ENCODE results near the gene HYKK. TPM values are rescaled to one million over a fixed set of nuclear protein-coding genes. Genes with fewer than 3 reads are reported as not detected.
A peak's percentile ranks its signal among the peaks of the same experiment; 100 is the strongest.

HYKK gene
- total and polyA plus RNA-seq, 2 of the 13 experiments (the other 11 are each of a cell fraction or from before 2014, with no cell fraction given): 3.5 to 5.4 TPM

GRCh38 chr15:78540141-78540870 is 32.9 kb downstream of the HYKK start, which contains the start of gene PSMA4 (continued):
- TF ChIP-seq ZFP36L1 (CRISPR knock-in tag; IDR thresholded peaks at IDR 0.05) (0 out of 2 replicates have a peak, but pooled peaks have one; percentile 64), ZNF205 (CRISPR knock-in tag; IDR thresholded peaks at IDR 0.05) (no peak), ZBTB25 (CRISPR knock-in tag; IDR thresholded peaks at IDR 0.05) (no peak; the same call in 1 of the 2 replicates), ZNF264 (CRISPR knock-in tag; IDR thresholded peaks at IDR 0.05) (peak; percentile 64), ZNF557 (CRISPR knock-in tag; IDR thresholded peaks at IDR 0.05) (no peak), SAP130 (CRISPR knock-in tag; IDR thresholded peaks at IDR 0.05; ENCODE audit: low read depth) (peak; percentile 79), SMAD9 (CRISPR knock-in tag; IDR thresholded peaks at IDR 0.05) (0 out of 2 replicates have a peak, but pooled peaks have one; percentile 48), MYNN (CRISPR knock-in tag; IDR thresholded peaks at IDR 0.05; ENCODE audit: low read depth) (no peak; the same call in 1 of the 2 replicates), ZNF18 (CRISPR knock-in tag; IDR thresholded peaks at IDR 0.05; ENCODE audit: insufficient replicate concordance) (peak; percentile 45)
- TF ChIP-seq, protein P1, sequence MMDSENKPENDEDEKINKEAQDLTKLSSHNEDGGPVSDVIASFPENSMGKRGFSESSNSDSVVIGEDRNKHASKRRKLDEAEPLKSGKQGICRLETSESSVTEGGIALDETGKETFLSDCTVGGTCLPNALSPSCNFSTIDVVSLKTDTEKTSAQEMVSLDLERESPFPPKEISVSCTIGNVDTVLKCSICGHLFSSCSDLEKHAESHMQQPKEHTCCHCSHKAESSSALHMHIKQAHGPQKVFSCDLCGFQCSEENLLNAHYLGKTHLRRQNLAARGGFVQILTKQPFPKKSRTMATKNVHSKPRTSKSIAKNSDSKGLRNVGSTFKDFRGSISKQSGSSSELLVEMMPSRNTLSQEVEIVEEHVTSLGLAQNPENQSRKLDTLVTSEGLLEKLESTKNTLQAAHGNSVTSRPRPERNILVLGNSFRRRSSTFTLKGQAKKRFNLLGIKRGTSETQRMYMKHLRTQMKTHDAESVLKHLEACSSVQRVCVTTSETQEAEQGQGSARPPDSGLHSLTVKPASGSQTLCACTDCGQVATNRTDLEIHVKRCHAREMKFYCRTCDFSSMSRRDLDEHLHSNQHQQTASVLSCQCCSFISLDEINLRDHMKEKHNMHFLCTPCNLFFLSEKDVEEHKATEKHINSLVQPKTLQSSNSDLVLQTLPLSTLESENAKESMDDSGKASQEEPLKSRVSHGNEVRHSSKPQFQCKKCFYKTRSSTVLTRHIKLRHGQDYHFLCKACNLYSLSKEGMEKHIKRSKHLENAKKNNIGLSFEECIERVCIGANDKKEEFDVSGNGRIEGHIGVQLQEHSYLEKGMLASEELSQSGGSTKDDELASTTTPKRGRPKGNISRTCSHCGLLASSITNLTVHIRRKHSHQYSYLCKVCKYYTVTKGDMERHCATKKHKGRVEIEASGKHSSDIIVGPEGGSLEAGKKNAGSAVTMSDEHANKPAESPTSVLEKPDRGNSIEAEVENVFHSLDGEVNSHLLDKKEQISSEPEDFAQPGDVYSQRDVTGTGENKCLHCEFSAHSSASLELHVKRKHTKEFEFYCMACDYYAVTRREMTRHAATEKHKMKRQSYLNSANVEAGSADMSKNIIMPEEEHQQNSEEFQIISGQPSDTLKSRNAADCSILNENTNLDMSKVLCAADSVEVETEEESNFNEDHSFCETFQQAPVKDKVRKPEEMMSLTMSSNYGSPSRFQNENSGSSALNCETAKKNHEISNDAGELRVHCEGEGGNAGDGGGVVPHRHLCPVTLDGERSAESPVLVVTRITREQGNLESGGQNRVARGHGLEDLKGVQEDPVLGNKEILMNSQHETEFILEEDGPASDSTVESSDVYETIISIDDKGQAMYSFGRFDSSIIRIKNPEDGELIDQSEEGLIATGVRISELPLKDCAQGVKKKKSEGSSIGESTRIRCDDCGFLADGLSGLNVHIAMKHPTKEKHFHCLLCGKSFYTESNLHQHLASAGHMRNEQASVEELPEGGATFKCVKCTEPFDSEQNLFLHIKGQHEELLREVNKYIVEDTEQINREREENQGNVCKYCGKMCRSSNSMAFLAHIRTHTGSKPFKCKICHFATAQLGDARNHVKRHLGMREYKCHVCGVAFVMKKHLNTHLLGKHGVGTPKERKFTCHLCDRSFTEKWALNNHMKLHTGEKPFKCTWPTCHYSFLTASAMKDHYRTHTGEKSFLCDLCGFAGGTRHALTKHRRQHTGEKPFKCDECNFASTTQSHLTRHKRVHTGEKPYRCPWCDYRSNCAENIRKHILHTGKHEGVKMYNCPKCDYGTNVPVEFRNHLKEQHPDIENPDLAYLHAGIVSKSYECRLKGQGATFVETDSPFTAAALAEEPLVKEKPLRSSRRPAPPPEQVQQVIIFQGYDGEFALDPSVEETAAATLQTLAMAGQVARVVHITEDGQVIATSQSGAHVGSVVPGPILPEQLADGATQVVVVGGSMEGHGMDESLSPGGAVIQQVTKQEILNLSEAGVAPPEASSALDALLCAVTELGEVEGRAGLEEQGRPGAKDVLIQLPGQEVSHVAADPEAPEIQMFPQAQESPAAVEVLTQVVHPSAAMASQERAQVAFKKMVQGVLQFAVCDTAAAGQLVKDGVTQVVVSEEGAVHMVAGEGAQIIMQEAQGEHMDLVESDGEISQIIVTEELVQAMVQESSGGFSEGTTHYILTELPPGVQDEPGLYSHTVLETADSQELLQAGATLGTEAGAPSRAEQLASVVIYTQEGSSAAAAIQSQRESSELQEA (CRISPR knock-in tag; IDR thresholded peaks at IDR 0.05; ENCODE audit: not compliant biosample characterization): peak; percentile 57
- TF ChIP-seq, protein P2, sequence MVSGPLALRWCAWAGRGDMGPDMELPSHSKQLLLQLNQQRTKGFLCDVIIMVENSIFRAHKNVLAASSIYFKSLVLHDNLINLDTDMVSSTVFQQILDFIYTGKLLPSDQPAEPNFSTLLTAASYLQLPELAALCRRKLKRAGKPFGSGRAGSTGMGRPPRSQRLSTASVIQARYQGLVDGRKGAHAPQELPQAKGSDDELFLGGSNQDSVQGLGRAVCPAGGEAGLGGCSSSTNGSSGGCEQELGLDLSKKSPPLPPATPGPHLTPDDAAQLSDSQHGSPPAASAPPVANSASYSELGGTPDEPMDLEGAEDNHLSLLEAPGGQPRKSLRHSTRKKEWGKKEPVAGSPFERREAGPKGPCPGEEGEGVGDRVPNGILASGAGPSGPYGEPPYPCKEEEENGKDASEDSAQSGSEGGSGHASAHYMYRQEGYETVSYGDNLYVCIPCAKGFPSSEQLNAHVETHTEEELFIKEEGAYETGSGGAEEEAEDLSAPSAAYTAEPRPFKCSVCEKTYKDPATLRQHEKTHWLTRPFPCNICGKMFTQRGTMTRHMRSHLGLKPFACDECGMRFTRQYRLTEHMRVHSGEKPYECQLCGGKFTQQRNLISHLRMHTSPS (CRISPR knock-in tag; IDR thresholded peaks at IDR 0.05; ENCODE audit: low read depth): no peak

All from HepG2 (cell line).